ENCODE results near the gene THSD8. TPM values are rescaled to one million over a fixed set of nuclear protein-coding genes. Genes with fewer than 3 reads are reported as not detected.

Gene THSD8
- total and polyA plus RNA-seq, 2 of the 8 experiments (the other 6 are each of a cell fraction or from before 2014, with no cell fraction given): 8.2 to 42.3 TPM

GRCh38 chr19:12793290-12794195, 8.3 kb upstream of the THSD8 start:
- FAIRE-seq (no peak), DNase-seq (ENCODE audit: low read depth in 1 of 2, low spot score in 2 of 2) (peak in 1 of 2 experiments; percentile 95)
- H2BK15ac ChIP-seq (ENCODE audit: low read length): no peak overlapping the region
- H3K23ac ChIP-seq (ENCODE audit: insufficient read length): no peak overlapping the region
- H3K56ac ChIP-seq (replicated peaks; ENCODE audit: insufficient read length, low read depth, low read length): no peak overlapping the region
- peak overlapping the region; percentile 88 for H3K27ac ChIP-seq (ENCODE audit: low read depth, low read length)
- peak overlapping the region; percentile 94 for H4K91ac ChIP-seq (replicated peaks; ENCODE audit: insufficient read length, low read length)
- H2BK20ac ChIP-seq (ENCODE audit: low read length): no peak overlapping the region
- ChIA-PET CTCF (ENCODE audit: partially characterized antibody) (interaction anchor here (1.1 to 17.9 kb wide), 5 partner anchors 14 to 82 kb away, joined by 6 to 288 read pairs (median 60); no protein-coding TSS in a partner anchor), POLR2A (ENCODE audit: partially characterized antibody) (interaction anchor here (0.7 to 15.2 kb wide), 20 partner anchors 7 to 359 kb away, joined by 3 to 317 read pairs (median 4); partner anchors contain the start of genes HOOK2, PRDX2, RTBDN and THSD8)
- no peaks in the 10 kb centered on the region for H4K20me1 ChIP-seq (replicated peaks in 1 of 2; ENCODE audit: control insufficient read depth in 1 of 2, insufficient read depth in 2 of 2, low read length in 2 of 2)
- no peak overlapping the region for H2AK5ac ChIP-seq (ENCODE audit: low read depth, low read length)
- H3K14ac ChIP-seq (ENCODE audit: insufficient read length): no peak overlapping the region
- no peak overlapping the region for H2AFZ ChIP-seq (ENCODE audit: low read length)
- peak overlapping the region; percentile 48; the same call in 1 of the 2 replicates for H3K18ac ChIP-seq (ENCODE audit: extremely low read depth, low read length)
- H3K4ac ChIP-seq (replicated peaks; ENCODE audit: insufficient read length, low read depth, low read length): no peak overlapping the region
- no peak overlapping the region; the same call in 1 of the 2 replicates for H2BK12ac ChIP-seq (ENCODE audit: low read depth, low read length)
- H2BK5ac ChIP-seq (ENCODE audit: low read depth, low read length): peak overlapping the region; percentile 75
- H3K4me3 ChIP-seq (ENCODE audit: extremely low read depth in 1 of 4, insufficient read depth in 2 of 4, low read depth in 3 of 4, low read length in 4 of 4): peak overlapping the region; percentile 46 to 71 (median 54)
- H3K9ac ChIP-seq (replicated peaks in 1 of 4; ENCODE audit: extremely low read depth in 1 of 4, low read depth in 3 of 4, low read length in 3 of 4): peak overlapping the region; percentile 68 to 80 (median 75)
- H3K27me3 ChIP-seq (replicated peaks in 1 of 4; ENCODE audit: control insufficient read depth in 3 of 4, extremely low read depth in 1 of 4, insufficient read depth in 3 of 4, low read length in 3 of 4): peaks cover 0 to 18% (median 13%) of the 10 kb centered on the region in 4 experiments; a peak in 5 of 7 replicates
- H3K23me2 ChIP-seq (ENCODE audit: low read depth, low read length): peaks cover 29% of the 10 kb centered on the region
- no peaks in the 10 kb centered on the region for H3K79me1 ChIP-seq (ENCODE audit: low read depth, low read length)
- H4K8ac ChIP-seq (ENCODE audit: extremely low read depth, insufficient read depth, low read length): peak overlapping the region; percentile 95; the same call in 1 of the 2 replicates
- H3K4me1 ChIP-seq (replicated peaks in 1 of 4; ENCODE audit: control insufficient read depth in 3 of 4, insufficient read depth in 4 of 4, low read length in 3 of 4): peaks cover 5 to 33% (median 22%) of the 10 kb centered on the region in 4 experiments
- peak overlapping the region; percentile 74 to 97 for H3K4me2 ChIP-seq (ENCODE audit: insufficient read depth in 1 of 2, low read depth in 2 of 2, low read length in 2 of 2)
- H2BK120ac ChIP-seq (replicated peaks; ENCODE audit: low read depth, low read length): no peak overlapping the region
- H4K5ac ChIP-seq (ENCODE audit: insufficient read length, low read depth, low read length): peak overlapping the region; percentile 55
- no peaks in the 10 kb centered on the region for H3K9me3 ChIP-seq (ENCODE audit: insufficient read depth in 2 of 2, low read depth in 1 of 2, low read length in 1 of 2)
- no peaks in the 10 kb centered on the region for H3K79me2 ChIP-seq (ENCODE audit: control insufficient read depth in 1 of 2, insufficient read depth in 2 of 2, low read length in 2 of 2)
- H3K36me3 ChIP-seq (ENCODE audit: control insufficient read depth in 2 of 4, insufficient read depth in 4 of 4, low read length in 3 of 4): peaks cover 0 to under 1% (median 0%) of the 10 kb centered on the region in 4 experiments; a peak in 1 of 8 replicates
- 1% methylated on average over 44 of the region's 81 CpGs; no CpG with 5 or more reads in 1 of the 2 experiments for WGBS, 2 experiments (ENCODE audit: extremely low coverage in 1 of 2, insufficient coverage in 1 of 2, insufficient read length in 1 of 2, insufficient replicate concordance in 2 of 2, low coverage in 1 of 2, low lambda C conversion rate in 2 of 2, missing lambda C conversion rate in 1 of 2)
- peak; percentile 84 to 88 for TF ChIP-seq POLR2A (IDR thresholded peaks at IDR 0.05; ENCODE audit: control extremely low read depth in 1 of 2, low read depth in 2 of 2, low read length in 2 of 2)

Data from H1 (cell line).